ENCODE measurements around the gene SLC12A4. TPM values are rescaled to one million over a fixed set of nuclear protein-coding genes. Genes with fewer than 3 reads are reported as not detected.

The SLC12A4 gene
- polyA plus RNA-seq (2011; rRNA removed): 18.2 and 19.5 TPM in 2 replicates
- 31.7 and 34.8 TPM in 2 replicates for polyA plus RNA-seq (2012; cell fraction: cytosol; rRNA removed)
- 134 and 182 TPM in 2 replicates for polyA plus RNA-seq (2012; cell fraction: nucleus; rRNA removed)
- 32.6 to 34.7 TPM (median 33.2 TPM) in 3 replicates for polyA plus RNA-seq (2017; fragmentation: RNase III; extraction: RNeasy Plus Mini Kit Qiagen cat#74134 plus additional on column Dnase treatment)
- 57.8 and 60.3 TPM in 2 replicates for polyA minus RNA-seq (2011; rRNA and poly(A)+ RNA removed)

DNA sequence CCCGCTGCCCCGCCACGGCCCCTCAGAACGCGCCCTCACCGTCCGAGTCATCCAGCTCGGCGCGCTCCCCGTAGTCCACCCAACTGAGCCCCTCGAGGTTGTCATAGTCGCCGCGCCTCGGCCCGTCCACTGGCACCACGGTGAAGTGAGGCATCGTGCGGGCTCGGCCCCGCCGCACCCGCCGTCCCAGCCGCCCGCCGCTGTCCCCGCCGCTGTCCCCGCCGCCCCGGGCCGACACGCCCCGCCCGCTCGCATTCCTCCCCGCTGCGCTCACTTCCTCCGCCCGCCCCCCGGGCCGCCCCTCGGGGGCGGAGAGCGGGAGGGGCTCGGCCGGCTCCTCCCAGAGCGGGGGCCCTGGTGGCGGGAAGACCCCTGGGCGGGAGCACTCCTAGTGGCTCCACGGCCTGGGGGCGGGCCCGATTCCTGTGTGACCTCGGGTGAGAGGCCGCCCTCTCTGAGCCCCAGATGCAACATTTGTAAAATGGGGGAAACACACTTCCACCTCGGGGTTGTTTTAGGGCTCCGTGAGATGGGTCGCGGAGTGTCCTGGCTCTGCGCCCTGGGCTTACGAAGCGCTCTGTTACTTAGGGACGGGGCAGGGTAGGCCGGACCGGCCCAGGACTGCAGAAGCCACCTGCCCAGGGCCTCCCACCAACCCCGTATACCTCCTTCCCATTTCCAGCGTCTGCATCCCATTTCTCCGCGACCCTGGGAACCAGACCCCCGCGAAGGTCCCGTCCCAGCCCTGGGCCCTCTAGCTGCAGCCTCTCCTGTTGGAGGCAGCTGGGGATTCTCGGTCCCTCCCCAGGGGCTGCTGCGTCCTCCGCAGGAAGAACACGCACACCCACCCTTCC, at the start of gene SLC12A4:
Gene SLC12A4, minus strand, starts transcription at position 238 of the 854 bp plus-strand sequence. Its CDS starts 84 bp downstream, at position 154.
- DNase-seq (ENCODE audit: low read depth in 1 of 2, low spot score in 1 of 2) (peak; percentile 78 to 84), FAIRE-seq (no peak), ATAC-seq (peak; percentile 83 to 88)
- POLR2A ChIA-PET: no interaction called here
- CTCF ChIA-PET: interaction anchor here (0.6 to 1.3 kb wide), 2 partner anchors 49 to 72 kb away, joined by 3 to 4 read pairs; no protein-coding TSS in a partner anchor
- TF ChIP-seq, protein P1, sequence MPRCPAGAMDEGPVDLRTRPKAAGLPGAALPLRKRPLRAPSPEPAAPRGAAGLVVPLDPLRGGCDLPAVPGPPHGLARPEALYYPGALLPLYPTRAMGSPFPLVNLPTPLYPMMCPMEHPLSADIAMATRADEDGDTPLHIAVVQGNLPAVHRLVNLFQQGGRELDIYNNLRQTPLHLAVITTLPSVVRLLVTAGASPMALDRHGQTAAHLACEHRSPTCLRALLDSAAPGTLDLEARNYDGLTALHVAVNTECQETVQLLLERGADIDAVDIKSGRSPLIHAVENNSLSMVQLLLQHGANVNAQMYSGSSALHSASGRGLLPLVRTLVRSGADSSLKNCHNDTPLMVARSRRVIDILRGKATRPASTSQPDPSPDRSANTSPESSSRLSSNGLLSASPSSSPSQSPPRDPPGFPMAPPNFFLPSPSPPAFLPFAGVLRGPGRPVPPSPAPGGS (IDR thresholded peaks at IDR 0.05): peak; percentile 31; the same call in 1 of the 3 replicates
- TF ChIP-seq TFCP2L1 (CRISPR knock-in tag; IDR thresholded peaks at IDR 0.05) (no peak), FOSL2 (IDR thresholded peaks at IDR 0.05) (no peak), FOSL2 (CRISPR knock-in tag; IDR thresholded peaks at IDR 0.05) (0 out of 2 replicates have a peak, but pooled peaks have one; percentile 43), JUN (IDR thresholded peaks at IDR 0.05) (peak; percentile 40 to 88; a peak in 3 of 5 replicates), KDM1A (IDR thresholded peaks at IDR 0.05; ENCODE audit: low read depth) (peak; percentile 82; the same call in 1 of the 2 replicates), MAZ (IDR thresholded peaks at IDR 0.05; ENCODE audit: borderline replicate concordance, low read depth, low read length) (peak; percentile 62; the same call in 1 of the 2 replicates), BHLHE40 (IDR thresholded peaks at IDR 0.05; ENCODE audit: low read depth, low read length) (no peak), PHF8 (IDR thresholded peaks at IDR 0.05; ENCODE audit: borderline replicate concordance, low read depth) (peak; percentile 75; the same call in 1 of the 2 replicates), ZFP36 (IDR thresholded peaks at IDR 0.05; ENCODE audit: borderline replicate concordance, partially characterized antibody) (peak; percentile 99), POLR2A (IDR thresholded peaks at IDR 0.05; ENCODE audit: low read length) (peak; percentile 74)
- TF ChIP-seq, protein P2, sequence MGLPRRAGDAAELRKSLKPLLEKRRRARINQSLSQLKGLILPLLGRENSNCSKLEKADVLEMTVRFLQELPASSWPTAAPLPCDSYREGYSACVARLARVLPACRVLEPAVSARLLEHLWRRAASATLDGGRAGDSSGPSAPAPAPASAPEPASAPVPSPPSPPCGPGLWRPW (IDR thresholded peaks at IDR 0.05): no peak
- TF ChIP-seq, protein P3, sequence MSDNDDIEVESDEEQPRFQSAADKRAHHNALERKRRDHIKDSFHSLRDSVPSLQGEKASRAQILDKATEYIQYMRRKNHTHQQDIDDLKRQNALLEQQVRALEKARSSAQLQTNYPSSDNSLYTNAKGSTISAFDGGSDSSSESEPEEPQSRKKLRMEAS (IDR thresholded peaks at IDR 0.05): peak; percentile 20; the same call in 1 of the 2 replicates
- Histone ChIP-seq H3K27ac (peak within 1 kb of the TSS; percentile 94 to 95), H3K4me3 (peak within 1 kb of the TSS; percentile 95), H3K9me3 (no peaks in the 10 kb centered on the region), H3K4me1 (peaks cover 25% of the 10 kb centered on the region), H3K4me2 (peak within 1 kb of the TSS; percentile 89)
- WGBS (ENCODE audit: missing lambda C conversion rate): 18% methylated on average over 18 of the region's 78 CpGs

DNA sequence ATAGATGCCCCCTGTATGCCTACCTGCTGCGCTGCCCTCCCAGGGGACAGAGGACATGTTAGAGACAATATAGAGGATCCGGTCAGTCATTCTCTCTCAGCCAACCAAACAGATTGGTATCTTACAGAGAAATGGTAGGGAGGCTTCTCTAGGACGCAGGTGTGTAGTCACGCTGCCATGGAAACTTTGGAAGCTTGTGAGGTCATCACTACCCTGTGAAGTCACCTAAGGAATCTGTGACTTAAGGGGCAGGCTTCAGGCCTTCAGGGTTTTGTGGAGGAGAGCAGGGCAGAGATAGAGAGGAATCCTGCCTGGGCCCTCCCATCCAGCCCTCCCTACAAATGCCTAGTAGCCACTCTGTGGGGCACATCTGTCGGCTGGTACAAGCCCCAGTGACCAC, 47.2 kb upstream of the SLC12A4 start, which contains the start of gene DPEP2NB:
Gene DPEP2NB, minus strand, starts transcription at position 231 of the 400 bp plus-strand sequence. Its CDS starts 141 bp downstream, at position 90.
- POLR2A ChIA-PET: no interaction called here

More for the DNA sequence above, 47.2 kb upstream of the SLC12A4 start, which contains the start of gene DPEP2NB:
- FAIRE-seq: no peak
- Histone ChIP-seq H3K4me1 (no peaks in the 10 kb centered on the region), H3K27ac (no peak within 1 kb of the TSS), H3K4me3 (no peak within 1 kb of the TSS), H3K4me2 (no peak within 1 kb of the TSS), H3K9me3 (no peaks in the 10 kb centered on the region)
- WGBS (ENCODE audit: missing lambda C conversion rate): 69% methylated on average over 5 of the region's 5 CpGs
- CTCF ChIA-PET: interaction anchor here (1.7 to 2.0 kb wide), 2 partner anchors 25 kb away, joined by 4 to 6 read pairs; no protein-coding TSS in a partner anchor
- no peak for DNase-seq (ENCODE audit: low read depth in 1 of 2, low spot score in 1 of 2)
- TF ChIP-seq, protein P4, sequence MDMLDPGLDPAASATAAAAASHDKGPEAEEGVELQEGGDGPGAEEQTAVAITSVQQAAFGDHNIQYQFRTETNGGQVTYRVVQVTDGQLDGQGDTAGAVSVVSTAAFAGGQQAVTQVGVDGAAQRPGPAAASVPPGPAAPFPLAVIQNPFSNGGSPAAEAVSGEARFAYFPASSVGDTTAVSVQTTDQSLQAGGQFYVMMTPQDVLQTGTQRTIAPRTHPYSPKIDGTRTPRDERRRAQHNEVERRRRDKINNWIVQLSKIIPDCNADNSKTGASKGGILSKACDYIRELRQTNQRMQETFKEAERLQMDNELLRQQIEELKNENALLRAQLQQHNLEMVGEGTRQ (IDR thresholded peaks at IDR 0.05): no peak
- TF ChIP-seq BHLHE40 (IDR thresholded peaks at IDR 0.05; ENCODE audit: low read depth, low read length): no peak
- TF ChIP-seq, protein P5, sequence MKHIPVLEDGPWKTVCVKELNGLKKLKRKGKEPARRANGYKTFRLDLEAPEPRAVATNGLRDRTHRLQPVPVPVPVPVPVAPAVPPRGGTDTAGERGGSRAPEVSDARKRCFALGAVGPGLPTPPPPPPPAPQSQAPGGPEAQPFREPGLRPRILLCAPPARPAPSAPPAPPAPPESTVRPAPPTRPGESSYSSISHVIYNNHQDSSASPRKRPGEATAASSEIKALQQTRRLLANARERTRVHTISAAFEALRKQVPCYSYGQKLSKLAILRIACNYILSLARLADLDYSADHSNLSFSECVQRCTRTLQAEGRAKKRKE (CRISPR knock-in tag; IDR thresholded peaks at IDR 0.05; ENCODE audit: low read depth): no peak
- no peak for TF ChIP-seq ZFP36 (IDR thresholded peaks at IDR 0.05; ENCODE audit: borderline replicate concordance, partially characterized antibody)
- TF ChIP-seq SREBF2 (IDR thresholded peaks at IDR 0.05): no peak
- TF ChIP-seq NFE2L2 (conservative IDR thresholded peaks at IDR 0.05; ENCODE audit: low read length): no peak
- no peak for TF ChIP-seq KDM5A (IDR thresholded peaks at IDR 0.05)
- TF ChIP-seq, protein P6, sequence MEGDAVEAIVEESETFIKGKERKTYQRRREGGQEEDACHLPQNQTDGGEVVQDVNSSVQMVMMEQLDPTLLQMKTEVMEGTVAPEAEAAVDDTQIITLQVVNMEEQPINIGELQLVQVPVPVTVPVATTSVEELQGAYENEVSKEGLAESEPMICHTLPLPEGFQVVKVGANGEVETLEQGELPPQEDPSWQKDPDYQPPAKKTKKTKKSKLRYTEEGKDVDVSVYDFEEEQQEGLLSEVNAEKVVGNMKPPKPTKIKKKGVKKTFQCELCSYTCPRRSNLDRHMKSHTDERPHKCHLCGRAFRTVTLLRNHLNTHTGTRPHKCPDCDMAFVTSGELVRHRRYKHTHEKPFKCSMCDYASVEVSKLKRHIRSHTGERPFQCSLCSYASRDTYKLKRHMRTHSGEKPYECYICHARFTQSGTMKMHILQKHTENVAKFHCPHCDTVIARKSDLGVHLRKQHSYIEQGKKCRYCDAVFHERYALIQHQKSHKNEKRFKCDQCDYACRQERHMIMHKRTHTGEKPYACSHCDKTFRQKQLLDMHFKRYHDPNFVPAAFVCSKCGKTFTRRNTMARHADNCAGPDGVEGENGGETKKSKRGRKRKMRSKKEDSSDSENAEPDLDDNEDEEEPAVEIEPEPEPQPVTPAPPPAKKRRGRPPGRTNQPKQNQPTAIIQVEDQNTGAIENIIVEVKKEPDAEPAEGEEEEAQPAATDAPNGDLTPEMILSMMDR (IDR thresholded peaks at IDR 0.05): no peak
- TF ChIP-seq NR3C1 (IDR thresholded peaks at IDR 0.05): no peak
- no peak for TF ChIP-seq SMC3 (IDR thresholded peaks at IDR 0.05)
- TF ChIP-seq CHD2 (IDR thresholded peaks at IDR 0.05; ENCODE audit: low read length, partially characterized antibody): no peak
- TF ChIP-seq FOSB (CRISPR knock-in tag; IDR thresholded peaks at IDR 0.05): no peak
- no peak for TF ChIP-seq JUNB (IDR thresholded peaks at IDR 0.05)
- TF ChIP-seq, protein P7, sequence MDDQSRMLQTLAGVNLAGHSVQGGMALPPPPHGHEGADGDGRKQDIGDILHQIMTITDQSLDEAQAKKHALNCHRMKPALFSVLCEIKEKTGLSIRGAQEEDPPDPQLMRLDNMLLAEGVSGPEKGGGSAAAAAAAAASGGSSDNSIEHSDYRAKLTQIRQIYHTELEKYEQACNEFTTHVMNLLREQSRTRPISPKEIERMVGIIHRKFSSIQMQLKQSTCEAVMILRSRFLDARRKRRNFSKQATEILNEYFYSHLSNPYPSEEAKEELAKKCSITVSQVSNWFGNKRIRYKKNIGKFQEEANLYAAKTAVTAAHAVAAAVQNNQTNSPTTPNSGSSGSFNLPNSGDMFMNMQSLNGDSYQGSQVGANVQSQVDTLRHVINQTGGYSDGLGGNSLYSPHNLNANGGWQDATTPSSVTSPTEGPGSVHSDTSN (IDR thresholded peaks at IDR 0.05): no peak
- no peak for TF ChIP-seq HOXA7 (CRISPR knock-in tag; IDR thresholded peaks at IDR 0.05)
- TF ChIP-seq HDAC2 (IDR thresholded peaks at IDR 0.05): no peak
- peak; percentile 37 to 42; a peak in 4 of 6 replicates for ATAC-seq

Data from A549 (cell line).